GM23338 (cell line): ENCODE data around the gene FFAR2. TPM values are rescaled to one million over a fixed set of nuclear protein-coding genes. Genes with fewer than 3 reads are reported as not detected.
"Not testable (repeated sequence)": the region's sequence is repeated elsewhere in the genome, so short reads cannot be mapped to it uniquely, and the experiment has no call there.

ENCODE experiments used
- ATAC-seq: fragments of 200-7000 bp; cut with Tn5 transposase; 3 replicates; pipeline ENCODE4 v1.9.1; 2020
- DNase-seq: peaks from one replicate; pipeline ENCODE4 v3.0.0-alpha.2; 2015; ENCODE audit warnings: low spot score
- H2AFZ ChIP-seq: fragments of 200-600 bp; sonication (generic); 2 replicates; pipeline ENCODE4 v1.8.0; 2016; ENCODE audit warnings: antibody characterized with exemption, mild to moderate bottlenecking, moderate library complexity
- H3F3A ChIP-seq: fragments of 200-600 bp; sonication (generic); replicated peaks from 2 replicates; pipeline ENCODE4 v1.8.0; 2017; ENCODE audit warnings: antibody characterized with exemption, mixed run types, low read depth
- H3K27ac ChIP-seq: fragments of 200-600 bp; sonication (generic); 2 replicates; pipeline ENCODE4 v1.6.1; 2016; ENCODE audit warnings: low read depth
- H3K27me3 ChIP-seq: fragments of 200-600 bp; sonication (generic); 2 replicates; pipeline ENCODE4 v1.8.0; 2016; ENCODE audit warnings: mild to moderate bottlenecking, mixed run types, moderate library complexity; ENCODE audit not compliant: insufficient read depth
- H3K36me3 ChIP-seq: fragments of 200-600 bp; sonication (generic); 2 replicates; pipeline ENCODE4 v1.8.0; 2016; ENCODE audit warnings: mild to moderate bottlenecking; ENCODE audit not compliant: insufficient read depth
- H3K4me1 ChIP-seq: fragments of 200-600 bp; sonication (generic); 2 replicates; pipeline ENCODE4 v1.8.0; 2016; ENCODE audit warnings: mild to moderate bottlenecking, moderate library complexity; ENCODE audit not compliant: insufficient read depth
- H3K4me2 ChIP-seq: fragments of 200-600 bp; sonication (generic); 2 replicates; pipeline ENCODE4 v1.7.1; 2017; ENCODE audit warnings: mixed run types
- H3K4me3 ChIP-seq: fragments of 200-600 bp; sonication (generic); 2 replicates; pipeline ENCODE4 v1.6.1; 2016; ENCODE audit warnings: mixed run types
- H3K79me2 ChIP-seq: fragments of 200-600 bp; sonication (generic); replicated peaks from 2 replicates; pipeline ENCODE4 v1.8.0; 2017; ENCODE audit warnings: mild to moderate bottlenecking; ENCODE audit not compliant: insufficient read depth
- H3K9me2 ChIP-seq: fragments of 200-600 bp; sonication (generic); 2 replicates; pipeline ENCODE4 v1.8.0; 2017; ENCODE audit not compliant: insufficient read depth
- H4K20me1 ChIP-seq: fragments of 200-600 bp; sonication (generic); replicated peaks from 2 replicates; pipeline ENCODE4 v1.8.0; 2017; ENCODE audit warnings: mild to moderate bottlenecking; ENCODE audit not compliant: insufficient read depth
- H3K27ac Mint-ChIP-seq: 2 replicates; pipeline ENCODE4 v1.8.0; 2020; ENCODE audit warnings: inconsistent platforms, mild to moderate bottlenecking, moderate library complexity, mixed read lengths
- H3K27me3 Mint-ChIP-seq: 3 replicates; pipeline ENCODE4 v1.8.0; 2022; ENCODE audit warnings: low read depth, mild to moderate bottlenecking, moderate library complexity, mixed read lengths, inconsistent platforms; ENCODE audit not compliant: insufficient read depth, poor library complexity
- H3K36me3 Mint-ChIP-seq: 3 replicates; pipeline ENCODE4 v1.8.0; 2021; ENCODE audit warnings: low read depth, mild to moderate bottlenecking, inconsistent platforms, moderate library complexity, mixed read lengths
- H3K4me1 Mint-ChIP-seq: 3 replicates; pipeline ENCODE4 v1.8.0; 2020; ENCODE audit warnings: mild to moderate bottlenecking, inconsistent platforms, mixed read lengths
- H3K4me3 Mint-ChIP-seq: 3 replicates; pipeline ENCODE4 v1.8.0; 2021; ENCODE audit warnings: moderate library complexity, mild to moderate bottlenecking, inconsistent platforms, mixed read lengths
- H3K9me3 Mint-ChIP-seq: 3 replicates; pipeline ENCODE4 v1.8.0; 2020; ENCODE audit warnings: moderate library complexity, mild to moderate bottlenecking, inconsistent platforms, mixed read lengths
- CREB1 ChIP-seq: fragments of 250-450 bp; sonication (Bioruptor Pico); IDR thresholded peaks from 2 replicates; pipeline ENCODE4 v1.5.0; 2020; ENCODE audit warnings: low read depth, mild to moderate bottlenecking, moderate library complexity
- EZH2 ChIP-seq: fragments of 200-600 bp; sonication (generic); IDR thresholded peaks from one replicate; pipeline ENCODE4 v1.8.0; 2017; ENCODE audit warnings: antibody characterized with exemption, mild to moderate bottlenecking, low read depth; ENCODE audit not compliant: unreplicated experiment
- NANOG ChIP-seq: IDR thresholded peaks from 2 replicates; pipeline ENCODE4 v1.6.1; 2016; ENCODE audit warnings: antibody characterized with exemption, borderline replicate concordance
- POLR2AphosphoS5 ChIP-seq: IDR thresholded peaks from 2 replicates; pipeline ENCODE4 v1.6.1; 2016; ENCODE audit warnings: antibody characterized with exemption, low read depth
- ZNF331 ChIP-seq: fragments of 250-450 bp; sonication (Bioruptor Pico); IDR thresholded peaks from 2 replicates; pipeline ENCODE4 v1.5.0; 2020; ENCODE audit warnings: low read depth, mild to moderate bottlenecking, moderate library complexity
- polyA plus RNA-seq: library from polyadenylated mRNA; unstranded; fragments of >200 nt; fragmentation: Nextera tagmentation; extraction: Ambion mirVana; gene quantifications from 2 replicates; pipeline ENCODE4 v1.2.1, GENCODE V29; 2016
- total RNA-seq: library from RNA; depleted of rRNA; stranded (reverse); fragments of >200 nt; shearing (Covaris generic); gene quantifications from 2 replicates; pipeline ENCODE4 v1.2.3, GENCODE V29; 2014
- TF ChIP-seq, protein P1 (sequence below): fragments of 250-450 bp; sonication (Bioruptor Pico); IDR thresholded peaks from 2 replicates; pipeline ENCODE4 v1.5.0; 2020; ENCODE audit warnings: mild to moderate bottlenecking, moderate library complexity
- TF ChIP-seq, protein P2 (sequence below): IDR thresholded peaks from 2 replicates; pipeline ENCODE4 v1.6.1; 2016; ENCODE audit warnings: antibody characterized with exemption

The FFAR2 gene
- total and polyA plus RNA-seq, 2 experiments from 2014 or later, result not detected

DNA sequence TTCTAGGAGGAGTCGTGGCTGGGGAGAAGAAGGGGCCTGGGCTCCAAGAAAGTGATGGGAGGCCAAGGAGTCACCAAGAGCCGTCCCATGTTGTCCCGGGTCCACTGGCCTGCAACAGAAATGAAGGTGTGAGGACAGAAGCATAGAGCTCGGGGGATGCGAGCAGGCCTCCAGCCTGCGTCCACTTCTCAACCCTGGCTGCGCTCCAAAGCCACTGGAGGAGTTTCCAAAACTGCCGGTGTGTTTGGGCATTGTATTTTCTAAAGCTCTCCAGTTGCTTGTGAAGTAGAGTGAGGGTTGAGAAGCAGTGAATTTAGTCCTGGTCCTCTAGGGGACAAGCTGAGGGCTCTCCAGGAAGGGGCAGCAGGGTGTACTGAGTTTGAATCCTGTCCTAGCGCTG is 13.0 kb downstream of the FFAR2 start (continued):
- TF ChIP-seq, protein P1, sequence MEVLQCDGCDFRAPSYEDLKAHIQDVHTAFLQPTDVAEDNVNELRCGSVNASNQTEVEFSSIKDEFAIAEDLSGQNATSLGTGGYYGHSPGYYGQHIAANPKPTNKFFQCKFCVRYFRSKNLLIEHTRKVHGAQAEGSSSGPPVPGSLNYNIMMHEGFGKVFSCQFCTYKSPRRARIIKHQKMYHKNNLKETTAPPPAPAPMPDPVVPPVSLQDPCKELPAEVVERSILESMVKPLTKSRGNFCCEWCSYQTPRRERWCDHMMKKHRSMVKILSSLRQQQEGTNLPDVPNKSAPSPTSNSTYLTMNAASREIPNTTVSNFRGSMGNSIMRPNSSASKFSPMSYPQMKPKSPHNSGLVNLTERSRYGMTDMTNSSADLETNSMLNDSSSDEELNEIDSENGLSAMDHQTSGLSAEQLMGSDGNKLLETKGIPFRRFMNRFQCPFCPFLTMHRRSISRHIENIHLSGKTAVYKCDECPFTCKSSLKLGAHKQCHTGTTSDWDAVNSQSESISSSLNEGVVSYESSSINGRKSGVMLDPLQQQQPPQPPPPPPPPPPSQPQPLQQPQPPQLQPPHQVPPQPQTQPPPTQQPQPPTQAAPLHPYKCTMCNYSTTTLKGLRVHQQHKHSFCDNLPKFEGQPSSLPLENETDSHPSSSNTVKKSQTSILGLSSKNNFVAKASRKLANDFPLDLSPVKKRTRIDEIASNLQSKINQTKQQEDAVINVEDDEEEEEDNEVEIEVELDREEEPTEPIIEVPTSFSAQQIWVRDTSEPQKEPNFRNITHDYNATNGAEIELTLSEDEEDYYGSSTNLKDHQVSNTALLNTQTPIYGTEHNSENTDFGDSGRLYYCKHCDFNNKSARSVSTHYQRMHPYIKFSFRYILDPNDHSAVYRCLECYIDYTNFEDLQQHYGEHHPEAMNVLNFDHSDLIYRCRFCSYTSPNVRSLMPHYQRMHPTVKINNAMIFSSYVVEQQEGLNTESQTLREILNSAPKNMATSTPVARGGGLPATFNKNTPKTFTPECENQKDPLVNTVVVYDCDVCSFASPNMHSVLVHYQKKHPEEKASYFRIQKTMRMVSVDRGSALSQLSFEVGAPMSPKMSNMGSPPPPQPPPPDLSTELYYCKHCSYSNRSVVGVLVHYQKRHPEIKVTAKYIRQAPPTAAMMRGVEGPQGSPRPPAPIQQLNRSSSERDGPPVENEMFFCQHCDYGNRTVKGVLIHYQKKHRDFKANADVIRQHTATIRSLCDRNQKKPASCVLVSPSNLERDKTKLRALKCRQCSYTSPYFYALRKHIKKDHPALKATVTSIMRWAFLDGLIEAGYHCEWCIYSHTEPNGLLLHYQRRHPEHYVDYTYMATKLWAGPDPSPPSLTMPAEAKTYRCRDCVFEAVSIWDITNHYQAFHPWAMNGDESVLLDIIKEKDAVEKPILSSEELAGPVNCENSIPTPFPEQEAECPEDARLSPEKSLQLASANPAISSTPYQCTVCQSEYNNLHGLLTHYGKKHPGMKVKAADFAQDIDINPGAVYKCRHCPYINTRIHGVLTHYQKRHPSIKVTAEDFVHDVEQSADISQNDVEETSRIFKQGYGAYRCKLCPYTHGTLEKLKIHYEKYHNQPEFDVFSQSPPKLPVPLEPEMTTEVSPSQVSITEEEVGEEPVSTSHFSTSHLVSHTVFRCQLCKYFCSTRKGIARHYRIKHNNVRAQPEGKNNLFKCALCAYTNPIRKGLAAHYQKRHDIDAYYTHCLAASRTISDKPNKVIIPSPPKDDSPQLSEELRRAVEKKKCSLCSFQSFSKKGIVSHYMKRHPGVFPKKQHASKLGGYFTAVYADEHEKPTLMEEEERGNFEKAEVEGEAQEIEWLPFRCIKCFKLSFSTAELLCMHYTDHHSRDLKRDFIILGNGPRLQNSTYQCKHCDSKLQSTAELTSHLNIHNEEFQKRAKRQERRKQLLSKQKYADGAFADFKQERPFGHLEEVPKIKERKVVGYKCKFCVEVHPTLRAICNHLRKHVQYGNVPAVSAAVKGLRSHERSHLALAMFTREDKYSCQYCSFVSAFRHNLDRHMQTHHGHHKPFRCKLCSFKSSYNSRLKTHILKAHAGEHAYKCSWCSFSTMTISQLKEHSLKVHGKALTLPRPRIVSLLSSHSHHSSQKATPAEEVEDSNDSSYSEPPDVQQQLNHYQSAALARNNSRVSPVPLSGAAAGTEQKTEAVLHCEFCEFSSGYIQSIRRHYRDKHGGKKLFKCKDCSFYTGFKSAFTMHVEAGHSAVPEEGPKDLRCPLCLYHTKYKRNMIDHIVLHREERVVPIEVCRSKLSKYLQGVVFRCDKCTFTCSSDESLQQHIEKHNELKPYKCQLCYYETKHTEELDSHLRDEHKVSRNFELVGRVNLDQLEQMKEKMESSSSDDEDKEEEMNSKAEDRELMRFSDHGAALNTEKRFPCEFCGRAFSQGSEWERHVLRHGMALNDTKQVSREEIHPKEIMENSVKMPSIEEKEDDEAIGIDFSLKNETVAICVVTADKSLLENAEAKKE (CRISPR knock-in tag), result no peak
- TF ChIP-seq EZH2, result no peak

DNA sequence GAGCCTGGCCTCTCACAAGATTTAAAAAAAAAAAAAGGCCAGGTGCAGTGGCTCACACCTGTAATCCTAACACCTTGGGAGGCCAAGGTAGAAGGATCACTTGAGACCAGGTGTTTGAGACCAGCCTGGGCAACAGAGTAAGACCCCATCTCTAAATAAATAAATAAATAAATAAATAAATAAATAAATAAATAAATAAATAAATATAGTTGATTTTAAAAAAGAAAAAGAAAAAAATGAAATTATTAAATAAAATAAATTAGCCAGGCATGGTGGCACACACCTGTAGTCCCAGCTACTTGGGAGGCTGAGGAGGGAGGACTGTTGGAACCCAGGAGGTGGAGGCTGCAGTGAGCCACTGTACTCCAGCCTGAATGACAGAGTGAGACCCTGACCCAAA is 13.7 kb downstream of the FFAR2 start:
- not testable (repeated sequence) for H3K36me3 ChIP-seq, H3K9me3 Mint-ChIP-seq, H4K20me1 ChIP-seq, H3F3A ChIP-seq, H3K4me2 ChIP-seq, H3K27me3 Mint-ChIP-seq, H3K4me3 Mint-ChIP-seq, H3K4me3 ChIP-seq, DNase-seq, H3K27me3 ChIP-seq, H3K27ac ChIP-seq, H3K27ac Mint-ChIP-seq, ATAC-seq, H3K4me1 ChIP-seq, H3K9me2 ChIP-seq, H3K36me3 Mint-ChIP-seq, H3K79me2 ChIP-seq, H3K4me1 Mint-ChIP-seq, H2AFZ ChIP-seq

DNA sequence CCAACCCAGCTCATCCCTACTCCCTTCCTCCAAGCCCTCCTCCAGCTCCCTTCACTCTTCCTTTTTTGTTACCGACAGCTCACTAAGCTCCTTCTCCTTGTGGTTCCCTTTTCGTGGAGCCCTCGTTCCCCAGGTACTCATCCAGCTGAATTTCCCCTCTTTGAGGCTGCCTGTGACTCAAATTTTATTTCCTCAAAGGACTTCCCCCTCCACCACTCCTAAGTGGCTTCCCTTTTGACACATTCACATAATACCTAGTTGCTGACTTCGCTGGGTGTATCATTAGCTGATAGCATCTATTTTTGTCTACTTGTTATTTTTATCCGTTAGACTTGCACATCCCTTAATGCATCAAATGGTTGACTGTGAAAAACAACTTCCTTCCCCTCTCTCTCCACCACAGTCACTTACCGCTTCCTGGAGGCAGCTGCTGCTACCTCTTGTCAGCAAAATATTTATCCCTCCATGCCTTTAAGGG is 14.5 kb downstream of the FFAR2 start:
- peaks cover 3% of the 10 kb centered on the region for H3K4me1 Mint-ChIP-seq
- H3K9me3 Mint-ChIP-seq, result no peaks in the 10 kb centered on the region
- no peaks in the 10 kb centered on the region for H3K36me3 Mint-ChIP-seq
- Histone ChIP-seq H3K4me2 (no peak overlapping the region), H3K79me2 (no peaks in the 10 kb centered on the region), H3K36me3 (no peaks in the 10 kb centered on the region), H3K9me2 (no peaks in the 10 kb centered on the region), H3K4me3 (no peak overlapping the region), H3F3A (no peaks in the 10 kb centered on the region), H3K27me3 (no peaks in the 10 kb centered on the region), H4K20me1 (no peaks in the 10 kb centered on the region), H2AFZ (no peak overlapping the region), H3K27ac (no peak overlapping the region), H3K4me1 (no peaks in the 10 kb centered on the region)
- H3K4me3 Mint-ChIP-seq, result no peak overlapping the region
- no peak overlapping the region for H3K27ac Mint-ChIP-seq
- peaks cover 6% of the 10 kb centered on the region for H3K27me3 Mint-ChIP-seq
- ATAC-seq, result no peak
- no peak for DNase-seq
- TF ChIP-seq ZNF331 (CRISPR knock-in tag) (no peak), NANOG (no peak), CREB1 (CRISPR knock-in tag) (no peak), POLR2AphosphoS5 (no peak)
- TF ChIP-seq, protein P2, sequence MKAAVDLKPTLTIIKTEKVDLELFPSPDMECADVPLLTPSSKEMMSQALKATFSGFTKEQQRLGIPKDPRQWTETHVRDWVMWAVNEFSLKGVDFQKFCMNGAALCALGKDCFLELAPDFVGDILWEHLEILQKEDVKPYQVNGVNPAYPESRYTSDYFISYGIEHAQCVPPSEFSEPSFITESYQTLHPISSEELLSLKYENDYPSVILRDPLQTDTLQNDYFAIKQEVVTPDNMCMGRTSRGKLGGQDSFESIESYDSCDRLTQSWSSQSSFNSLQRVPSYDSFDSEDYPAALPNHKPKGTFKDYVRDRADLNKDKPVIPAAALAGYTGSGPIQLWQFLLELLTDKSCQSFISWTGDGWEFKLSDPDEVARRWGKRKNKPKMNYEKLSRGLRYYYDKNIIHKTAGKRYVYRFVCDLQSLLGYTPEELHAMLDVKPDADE, result no peak
